DMS153 (cell line): ENCODE data around the gene BCORL1.

Experiments
- DNase-seq: peaks from one replicate; lab custom pipeline; 2025; lab: John Stamatoyannopoulos, UW

BCORL1 gene

GRCh38 chrX:130097507-130098209 lies 115.2 kb downstream of the BCORL1 start:
- no peak for DNase-seq

GRCh38 chrX:130098210-130098552 lies 115.7 kb downstream of the BCORL1 start:
- no peak for DNase-seq

- no peak for DNase-seq
Observed at GRCh38 chrX:130100180-130100579, 117.7 kb downstream of the BCORL1 start.

- DNase-seq: no peak
Observed at GRCh38 chrX:130103605-130104004, 121.2 kb downstream of the BCORL1 start.

GRCh38 chrX:130105244-130105643 lies 122.8 kb downstream of the BCORL1 start:
- no peak for DNase-seq

GRCh38 chrX:130106071-130106470 lies 123.6 kb downstream of the BCORL1 start:
- no peak for DNase-seq
